Measurements from ENCODE around the gene RNU5B-1.
A peak's percentile ranks its signal among the peaks of the same experiment; 100 is the strongest.
"Not testable (repeated sequence)": the region's sequence is repeated elsewhere in the genome, so short reads cannot be mapped to it uniquely, and the experiment has no call there.

The RNU5B-1 gene

DNA sequence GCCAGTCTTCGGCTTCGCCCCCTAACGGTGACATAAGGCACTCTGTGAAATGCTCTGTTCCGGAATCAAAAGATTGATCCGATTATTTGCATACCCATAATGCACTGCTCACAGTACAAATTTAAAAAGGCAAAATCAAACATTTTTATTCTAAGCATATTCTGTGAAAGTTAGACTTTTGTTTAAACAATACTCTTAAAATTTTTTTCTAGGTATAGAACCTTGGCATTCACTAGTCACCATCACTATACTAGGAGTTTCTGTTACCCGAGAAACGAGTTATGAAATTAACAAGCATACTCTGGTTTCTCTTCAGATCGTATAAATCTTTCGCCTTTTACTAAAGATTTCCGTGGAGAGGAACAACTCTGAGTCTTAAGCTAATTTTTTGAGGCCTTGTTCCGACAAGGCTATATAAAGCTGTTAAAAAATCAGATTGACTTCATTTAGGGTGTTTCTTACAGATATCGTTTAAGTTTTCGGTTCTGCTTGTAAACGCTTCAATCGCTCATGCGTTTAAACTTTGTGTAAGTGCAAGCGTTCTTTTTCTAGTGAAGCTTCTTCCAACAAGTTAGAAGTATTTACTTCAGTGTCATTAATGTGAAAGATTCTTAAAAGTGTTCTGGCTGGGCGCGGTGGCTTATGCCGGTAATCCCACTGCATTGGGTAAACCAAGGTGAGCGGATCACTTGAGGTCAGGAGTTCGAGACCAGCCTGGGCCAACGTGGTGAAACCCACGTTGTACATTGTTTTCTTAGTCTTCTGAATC lies at the start of gene RNU5B-1:
TSS of gene RNU5B-1 (plus strand) at position 297 of the 769 bp plus-strand sequence.
- Histone ChIP-seq H3K9ac (ENCODE audit: low read length) (peak within 1 kb of the TSS; percentile 47), H3K36me3 (ENCODE audit: control insufficient read depth, insufficient read depth, low read length) (no peaks in the 10 kb centered on the region), H3K27me3 (ENCODE audit: control insufficient read depth, insufficient read depth, low read length) (no peaks in the 10 kb centered on the region), H3K4me1 (ENCODE audit: control insufficient read depth, insufficient read depth, low read length) (peaks cover 4% of the 10 kb centered on the region), H3K4me3 (ENCODE audit: low read length) (peak within 1 kb of the TSS; percentile 71), H3K27ac (ENCODE audit: low read depth, low read length) (peak within 1 kb of the TSS; percentile 89)

GRCh38 chr15:65254758-65255157 lies 49.7 kb upstream of the RNU5B-1 start:
- Histone ChIP-seq H3K9ac (ENCODE audit: low read length) (no peak overlapping the region), H3K36me3 (ENCODE audit: control insufficient read depth, insufficient read depth, low read length) (no peaks in the 10 kb centered on the region), H3K27me3 (ENCODE audit: control insufficient read depth, insufficient read depth, low read length) (no peaks in the 10 kb centered on the region), H3K4me1 (ENCODE audit: control insufficient read depth, insufficient read depth, low read length) (peaks cover 38% of the 10 kb centered on the region), H3K27ac (ENCODE audit: low read depth, low read length) (peak overlapping the region; percentile 69), H3K4me3 (ENCODE audit: low read length) (no peak overlapping the region)

- Histone ChIP-seq H3K36me3 (ENCODE audit: control insufficient read depth, insufficient read depth, low read length) (peaks cover 5% of the 10 kb centered on the region), H3K4me1 (ENCODE audit: control insufficient read depth, insufficient read depth, low read length) (peaks cover 44% of the 10 kb centered on the region), H3K9ac (ENCODE audit: low read length) (no peak overlapping the region), H3K4me3 (ENCODE audit: low read length) (no peak overlapping the region), H3K27ac (ENCODE audit: low read depth, low read length) (no peak overlapping the region), H3K27me3 (ENCODE audit: control insufficient read depth, insufficient read depth, low read length) (no peaks in the 10 kb centered on the region)
These were observed 48.9 kb upstream of the RNU5B-1 start for GRCh38 chr15:65255486-65256140.

DNA sequence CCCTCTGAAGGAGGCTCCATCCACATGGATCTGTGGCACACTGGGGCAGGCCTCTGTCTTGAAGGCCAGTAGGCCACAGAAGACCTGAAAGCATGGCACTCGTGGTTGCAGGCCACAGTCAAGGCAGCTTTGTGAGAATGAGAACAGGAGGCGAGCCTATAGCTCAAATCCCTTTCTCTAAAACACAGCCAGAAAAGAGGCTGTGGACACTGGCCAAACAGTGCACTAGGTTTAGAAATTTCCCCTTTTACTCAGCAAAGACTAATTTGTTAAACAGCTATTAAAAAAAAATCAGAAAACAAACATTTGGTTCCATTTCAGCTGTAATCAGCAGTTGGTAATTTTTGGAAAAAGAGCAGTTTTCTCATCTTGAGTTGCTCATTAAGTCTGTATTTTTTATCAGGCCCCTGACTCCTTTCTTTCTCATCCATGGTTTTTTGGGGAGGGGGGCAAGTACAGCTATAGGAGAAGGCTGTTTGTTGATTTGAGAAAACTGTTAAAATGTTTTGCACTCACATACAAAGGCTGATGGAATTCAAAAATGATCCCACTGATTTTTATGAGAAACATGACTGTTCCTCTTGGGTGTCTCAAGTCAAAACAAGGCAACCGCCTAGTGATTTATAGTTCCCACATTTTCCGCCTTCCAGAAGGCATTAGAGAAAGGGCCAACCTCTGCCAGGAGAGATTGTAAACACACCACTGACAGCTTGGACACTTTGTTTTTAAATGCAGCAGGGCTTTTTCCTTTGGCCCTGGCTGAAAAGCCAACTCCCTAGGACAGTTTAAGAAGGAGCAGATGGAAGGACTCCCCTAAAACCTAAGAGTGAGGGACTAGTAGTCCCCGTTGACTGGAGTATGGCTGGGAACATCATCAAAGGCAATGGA lies 45.9 kb upstream of the RNU5B-1 start:
- peaks cover 13% of the 10 kb centered on the region for H3K36me3 ChIP-seq (ENCODE audit: control insufficient read depth, insufficient read depth, low read length)
- peaks cover 55% of the 10 kb centered on the region for H3K4me1 ChIP-seq (ENCODE audit: control insufficient read depth, insufficient read depth, low read length)
- H3K27ac ChIP-seq (ENCODE audit: low read depth, low read length): peak overlapping the region; percentile 89
- H3K4me3 ChIP-seq (ENCODE audit: low read length): peak overlapping the region; percentile 34
- no peak overlapping the region for H3K9ac ChIP-seq (ENCODE audit: low read length)
- H3K27me3 ChIP-seq (ENCODE audit: control insufficient read depth, insufficient read depth, low read length): no peaks in the 10 kb centered on the region

- Histone ChIP-seq H3K27me3 (ENCODE audit: control insufficient read depth, insufficient read depth, low read length) (no peaks in the 10 kb centered on the region), H3K9ac (ENCODE audit: low read length) (no peak overlapping the region), H3K4me1 (ENCODE audit: control insufficient read depth, insufficient read depth, low read length) (peaks cover 56% of the 10 kb centered on the region), H3K36me3 (ENCODE audit: control insufficient read depth, insufficient read depth, low read length) (peaks cover 13% of the 10 kb centered on the region), H3K4me3 (ENCODE audit: low read length) (no peak overlapping the region), H3K27ac (ENCODE audit: low read depth, low read length) (peak overlapping the region; percentile 89)
These were observed 45.1 kb upstream of the RNU5B-1 start for GRCh38 chr15:65259367-65259797.

GRCh38 chr15:65260968-65261367 lies 43.5 kb upstream of the RNU5B-1 start:
- peak overlapping the region; percentile 89 for H3K27ac ChIP-seq (ENCODE audit: low read depth, low read length)

DNA sequence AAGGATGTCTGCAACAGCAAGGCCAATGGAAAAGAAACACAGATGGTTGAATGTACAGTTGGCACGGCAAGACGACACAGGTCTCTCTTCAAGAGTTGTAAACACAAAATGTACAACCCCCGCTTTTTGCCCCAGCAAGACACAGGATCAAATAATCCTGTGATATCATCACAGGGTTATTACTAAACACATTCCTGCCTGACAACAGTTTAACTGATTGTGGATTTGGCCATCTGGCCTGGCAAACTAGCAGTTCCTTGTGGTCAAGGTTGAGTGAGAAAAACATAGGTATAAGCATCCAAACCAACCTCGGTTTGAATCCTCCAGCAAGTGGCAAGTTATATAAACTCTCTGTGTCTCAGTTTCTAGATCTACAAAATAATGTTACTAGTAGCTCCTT lies 41.2 kb upstream of the RNU5B-1 start:
- Histone ChIP-seq H3K4me1 (ENCODE audit: control insufficient read depth, insufficient read depth, low read length) (peaks cover 59% of the 10 kb centered on the region), H3K36me3 (ENCODE audit: control insufficient read depth, insufficient read depth, low read length) (peaks cover 13% of the 10 kb centered on the region), H3K27me3 (ENCODE audit: control insufficient read depth, insufficient read depth, low read length) (no peaks in the 10 kb centered on the region), H3K27ac (ENCODE audit: low read depth, low read length) (peak overlapping the region; percentile 21), H3K4me3 (ENCODE audit: low read length) (no peak overlapping the region), H3K9ac (ENCODE audit: low read length) (no peak overlapping the region)

More at GRCh38 chr15:65260968-65261367, 43.5 kb upstream of the RNU5B-1 start:
- H3K4me1 ChIP-seq (ENCODE audit: control insufficient read depth, insufficient read depth, low read length): peaks cover 63% of the 10 kb centered on the region
- no peak overlapping the region for H3K9ac ChIP-seq (ENCODE audit: low read length)
- H3K4me3 ChIP-seq (ENCODE audit: low read length): no peak overlapping the region
- no peaks in the 10 kb centered on the region for H3K27me3 ChIP-seq (ENCODE audit: control insufficient read depth, insufficient read depth, low read length)
- peaks cover 13% of the 10 kb centered on the region for H3K36me3 ChIP-seq (ENCODE audit: control insufficient read depth, insufficient read depth, low read length)

- Histone ChIP-seq H3K9ac (ENCODE audit: low read length) (no peak overlapping the region), H3K27me3 (ENCODE audit: control insufficient read depth, insufficient read depth, low read length) (no peaks in the 10 kb centered on the region), H3K27ac (ENCODE audit: low read depth, low read length) (peak overlapping the region; percentile 75), H3K36me3 (ENCODE audit: control insufficient read depth, insufficient read depth, low read length) (peaks cover 13% of the 10 kb centered on the region), H3K4me3 (ENCODE audit: low read length) (no peak overlapping the region), H3K4me1 (ENCODE audit: control insufficient read depth, insufficient read depth, low read length) (peaks cover 43% of the 10 kb centered on the region)
These were observed 39.5 kb upstream of the RNU5B-1 start for GRCh38 chr15:65264863-65265430.

DNA sequence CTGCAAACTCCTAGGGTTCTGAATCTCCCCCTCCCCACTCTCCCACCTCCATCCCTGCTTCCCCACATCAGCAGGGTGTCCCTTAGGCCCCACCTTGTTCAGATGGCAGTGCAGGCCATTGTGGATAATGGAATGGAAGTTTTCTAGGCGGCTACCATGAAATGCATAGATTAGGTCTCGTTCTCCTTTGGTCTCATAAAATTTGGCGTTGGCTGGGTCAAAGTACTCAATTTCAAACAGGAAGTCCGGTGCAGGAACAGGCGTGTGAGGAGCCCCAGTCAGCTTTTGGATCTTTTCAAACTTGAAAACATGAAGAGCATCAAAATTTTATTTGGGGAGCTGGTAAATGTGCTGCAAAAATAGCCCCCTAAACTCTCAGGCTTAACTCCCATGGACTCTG lies 38.0 kb upstream of the RNU5B-1 start:
- Histone ChIP-seq H3K36me3 (ENCODE audit: control insufficient read depth, insufficient read depth, low read length) (peaks cover 8% of the 10 kb centered on the region), H3K4me1 (ENCODE audit: control insufficient read depth, insufficient read depth, low read length) (peaks cover 36% of the 10 kb centered on the region), H3K4me3 (ENCODE audit: low read length) (no peak overlapping the region), H3K27ac (ENCODE audit: low read depth, low read length) (no peak overlapping the region), H3K27me3 (ENCODE audit: control insufficient read depth, insufficient read depth, low read length) (no peaks in the 10 kb centered on the region), H3K9ac (ENCODE audit: low read length) (no peak overlapping the region)

DNA sequence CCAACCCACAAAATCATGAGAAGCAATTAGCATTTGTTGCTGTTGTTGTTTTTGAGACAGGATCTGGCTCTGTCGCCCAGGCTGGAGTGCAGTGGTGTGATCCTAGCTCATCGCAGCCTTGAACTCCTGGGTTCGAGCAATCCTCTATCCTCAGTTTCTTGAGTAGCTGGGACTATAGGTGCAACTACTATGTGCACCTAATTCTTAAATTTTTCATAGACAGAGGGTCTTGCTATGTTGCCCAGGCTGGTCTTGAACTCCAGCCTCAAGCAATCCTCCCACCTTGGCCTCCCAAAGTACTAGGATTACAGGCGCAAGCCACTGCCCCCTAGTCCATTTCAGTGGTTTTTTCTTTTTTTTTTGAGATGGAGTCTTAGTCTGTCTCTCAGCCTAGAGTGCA lies 36.1 kb upstream of the RNU5B-1 start:
- Histone ChIP-seq H3K36me3 (ENCODE audit: control insufficient read depth, insufficient read depth, low read length) (no peaks in the 10 kb centered on the region), H3K4me3 (ENCODE audit: low read length) (no peak overlapping the region), H3K9ac (ENCODE audit: low read length) (no peak overlapping the region), H3K27ac (ENCODE audit: low read depth, low read length) (no peak overlapping the region), H3K4me1 (ENCODE audit: control insufficient read depth, insufficient read depth, low read length) (peaks cover 33% of the 10 kb centered on the region), H3K27me3 (ENCODE audit: control insufficient read depth, insufficient read depth, low read length) (no peaks in the 10 kb centered on the region)

DNA sequence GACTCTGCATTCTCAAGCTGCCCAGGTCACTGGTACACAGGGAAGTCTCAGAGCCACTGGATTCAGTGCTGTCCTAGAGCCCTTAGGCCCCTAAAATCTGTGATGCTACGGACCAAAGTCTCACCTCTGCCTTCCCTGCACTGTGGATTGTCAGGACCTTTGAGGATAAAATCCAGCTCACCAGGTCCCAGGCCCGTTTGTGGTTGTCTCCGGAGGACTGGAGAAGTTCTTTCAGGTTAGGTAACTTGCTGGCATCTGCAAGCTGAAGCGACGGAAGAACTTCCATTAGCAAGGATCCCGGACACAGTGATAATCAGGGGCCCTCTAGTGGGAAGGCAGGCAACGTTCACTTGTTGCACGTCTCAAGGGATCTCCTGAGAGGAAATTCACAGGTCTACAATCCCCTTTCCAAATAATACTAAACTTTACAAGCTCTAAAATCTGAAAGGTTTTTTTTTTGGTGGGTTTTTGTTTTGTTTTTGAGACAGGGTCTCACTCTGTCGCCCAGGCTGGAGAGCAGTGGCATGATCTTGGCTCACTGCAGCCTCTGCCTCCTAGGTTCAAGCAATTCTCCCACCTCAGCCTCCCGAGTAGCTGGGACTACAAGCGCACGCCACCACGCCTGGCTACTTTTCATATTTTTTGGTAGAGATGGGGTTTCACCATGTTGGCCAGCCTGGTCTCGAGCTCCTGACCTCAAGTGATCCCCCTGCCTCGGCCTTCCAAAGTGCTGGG lies 33.5 kb upstream of the RNU5B-1 start:
- not testable (repeated sequence) for H3K27me3 ChIP-seq (ENCODE audit: control insufficient read depth, insufficient read depth, low read length); H3K4me3 ChIP-seq (ENCODE audit: low read length); H3K36me3 ChIP-seq (ENCODE audit: control insufficient read depth, insufficient read depth, low read length); H3K4me1 ChIP-seq (ENCODE audit: control insufficient read depth, insufficient read depth, low read length); H3K9ac ChIP-seq (ENCODE audit: low read length)
- peak overlapping the region; percentile 43 for H3K27ac ChIP-seq (ENCODE audit: low read depth, low read length)
